K562 (cell line): Measurements from ENCODE around the gene DCTN2. TPM values are rescaled to one million over a fixed set of nuclear protein-coding genes. Genes with fewer than 3 reads are reported as not detected.

Experiments
- CEBPG ChIP-seq, 3 experiments: fragments of 200-800 bp in 1 of 3; sonication (Bioruptor generic) in 1 of 3; sonication (generic) in 1 of 3; formaldehyde crosslinking in 1 of 3; IDR thresholded peaks in 2 of 3; conservative IDR thresholded peaks in 1 of 3; 2 replicates each; pipeline versions ENCODE4 v1.6.1 to v1.8.0; 2016 to 2022; ENCODE audit warnings: missing compliant biosample characterization in 2 of 3, missing genetic modification characterization in 2 of 3, mild to moderate bottlenecking in 1 of 3, missing genetic modification reagents in 1 of 3
- NCOR1 ChIP-seq: fragments of 450-650 bp; IDR thresholded peaks from 2 replicates; pipeline ENCODE4 v1.6.1; 2016; ENCODE audit warnings: mild to moderate bottlenecking, moderate library complexity
- POLR2AphosphoS2 ChIP-seq: IDR thresholded peaks from 2 replicates; pipeline ENCODE4 v1.6.1; 2012; ENCODE audit warnings: low read length, improper control_type of control experiment
- RBFOX2 ChIP-seq: fragments of 200-400 bp; formaldehyde crosslinking; IDR thresholded peaks from 2 replicates; pipeline ENCODE4 v1.6.1; 2017; ENCODE audit warnings: low read depth, mild to moderate bottlenecking, low read length, moderate library complexity
- TFAM ChIP-seq: fragments of 250-450 bp; sonication (Bioruptor Pico); conservative IDR thresholded peaks from 2 replicates; pipeline ENCODE4 v1.5.0; 2021; ENCODE audit warnings: mild to moderate bottlenecking, moderate library complexity
- YBX1 ChIP-seq: fragments of 450-650 bp; IDR thresholded peaks from 2 replicates; pipeline ENCODE4 v1.7.1; 2016; ENCODE audit warnings: mild to moderate bottlenecking
- ZBTB7A ChIP-seq: IDR thresholded peaks from 2 replicates; pipeline ENCODE4 v1.6.1; 2011; ENCODE audit warnings: low read depth, mild to moderate bottlenecking, low read length, moderate library complexity, borderline replicate concordance; ENCODE audit not compliant: control insufficient read depth
- ZNF695 ChIP-seq: fragments of 450-650 bp; formaldehyde crosslinking; IDR thresholded peaks from 2 replicates; pipeline ENCODE4 v1.4.0; 2020; ENCODE audit warnings: mild to moderate bottlenecking, moderate library complexity
- ZNF830 ChIP-seq: fragments of 250-450 bp; sonication (Bioruptor Pico); IDR thresholded peaks from 2 replicates; pipeline ENCODE4 v1.5.0; 2021; ENCODE audit warnings: mild to moderate bottlenecking
- polyA plus RNA-seq, 8 experiments: library from polyadenylated mRNA; depleted of rRNA in 4 of 8; stranded (reverse) in 5 of 8; unstranded in 3 of 8; fragments of >200 nt; fragmentation: Nextera tagmentation in 2 of 8; fragmentation: Illumina TruSeq in 1 of 8; extraction: Ambion mirVana in 2 of 8; extraction: Trizol in 1 of 8; gene quantifications; 2 replicates each; pipeline versions ENCODE4 v1.2.1 to v1.2.3, GENCODE V29; 2011 to 2014; ENCODE audit warnings: inconsistent platforms in 1 of 8, missing spikeins in 1 of 8
- total RNA-seq, 7 experiments: library from RNA; depleted of rRNA in 6 of 7; stranded (reverse); fragments of >200 nt in 6 of 7; fragmentation: Illumina TruSeq in 2 of 7; extraction: Trizol in 2 of 7; gene quantifications; 2 replicates each; pipeline versions ENCODE4 v1.2.1 to v1.2.3, GENCODE V29; 2011 to 2021; ENCODE audit warnings: low replicate concordance in 1 of 7
- TF ChIP-seq, protein P1 (sequence below), 2 experiments: fragments of 450-650 bp; conservative IDR thresholded peaks; 2 replicates each; pipeline ENCODE4 v1.6.1; 2017; ENCODE audit warnings: mild to moderate bottlenecking in 2 of 2, moderate library complexity in 2 of 2
- TF ChIP-seq, protein P2 (sequence below), 2 experiments: fragments of 150-350 bp in 1 of 2; IDR thresholded peaks; 2 replicates each; pipeline ENCODE4 v1.6.1; 2012 to 2016; ENCODE audit warnings: low read depth in 2 of 2, low read length in 2 of 2, mild to moderate bottlenecking in 1 of 2, moderate library complexity in 1 of 2
- TF ChIP-seq, protein P3 (sequence below): fragments of 250-450 bp; sonication (Bioruptor Pico); IDR thresholded peaks from 2 replicates; pipeline ENCODE4 v1.5.0; 2021; ENCODE audit warnings: mild to moderate bottlenecking, borderline replicate concordance
- TF ChIP-seq, protein P4 (sequence below): fragments of 200-800 bp; sonication (Bioruptor generic); IDR thresholded peaks from 2 replicates; pipeline ENCODE4 v1.6.1; 2016; ENCODE audit warnings: missing genetic modification characterization, missing compliant biosample characterization

Gene DCTN2
- total and polyA plus RNA-seq, 9 of the 15 experiments (the other 6 are each of a cell fraction or from before 2014, with no cell fraction given) = 43.6 to 270 (median 125) TPM

DNA sequence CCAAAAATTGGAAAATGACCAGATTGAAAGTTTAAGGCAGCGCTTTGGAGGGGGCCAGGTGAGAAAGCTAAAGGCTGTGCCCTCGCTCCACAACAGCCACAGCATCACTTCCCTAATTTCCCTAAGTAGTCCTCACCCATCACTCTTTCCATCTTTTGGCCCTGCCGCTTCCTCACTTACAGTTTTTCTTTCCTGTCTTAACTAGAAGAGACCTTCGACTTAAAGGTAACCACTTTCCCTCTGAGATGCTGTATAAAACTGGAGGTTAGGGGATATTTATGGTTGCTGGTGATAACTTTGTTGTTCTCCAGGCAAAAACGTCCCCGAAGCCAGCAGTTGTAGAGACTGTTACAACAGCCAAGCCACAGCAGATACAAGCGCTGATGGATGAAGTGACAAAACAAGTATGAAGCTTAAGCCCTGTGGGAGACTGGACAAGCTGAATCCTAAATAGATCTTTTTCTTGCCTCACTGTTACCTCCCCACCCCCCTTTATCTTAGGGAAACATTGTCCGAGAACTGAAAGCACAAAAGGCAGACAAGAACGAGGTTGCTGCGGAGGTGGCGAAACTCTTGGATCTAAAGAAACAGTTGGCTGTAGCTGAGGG, 31.0 kb downstream of the DCTN2 start (continued):
- TF ChIP-seq, protein P1, sequence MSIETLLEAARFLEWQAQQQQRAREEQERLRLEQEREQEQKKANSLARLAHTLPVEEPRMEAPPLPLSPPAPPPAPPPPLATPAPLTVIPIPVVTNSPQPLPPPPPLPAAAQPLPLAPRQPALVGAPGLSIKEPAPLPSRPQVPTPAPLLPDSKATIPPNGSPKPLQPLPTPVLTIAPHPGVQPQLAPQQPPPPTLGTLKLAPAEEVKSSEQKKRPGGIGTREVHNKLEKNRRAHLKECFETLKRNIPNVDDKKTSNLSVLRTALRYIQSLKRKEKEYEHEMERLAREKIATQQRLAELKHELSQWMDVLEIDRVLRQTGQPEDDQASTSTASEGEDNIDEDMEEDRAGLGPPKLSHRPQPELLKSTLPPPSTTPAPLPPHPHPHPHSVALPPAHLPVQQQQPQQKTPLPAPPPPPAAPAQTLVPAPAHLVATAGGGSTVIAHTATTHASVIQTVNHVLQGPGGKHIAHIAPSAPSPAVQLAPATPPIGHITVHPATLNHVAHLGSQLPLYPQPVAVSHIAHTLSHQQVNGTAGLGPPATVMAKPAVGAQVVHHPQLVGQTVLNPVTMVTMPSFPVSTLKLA (conservative IDR thresholded peaks at IDR 0.05) = no peak
- TF ChIP-seq NCOR1 (no peak; the same call in 1 of the 2 replicates), YBX1 (no peak), POLR2AphosphoS2 (peak; percentile 77), TFAM (CRISPR knock-in tag) (no peak), CEBPG (CRISPR knock-in tag; IDR thresholded peaks at IDR 0.05) (no peak), CEBPG (tag; conservative IDR thresholded peaks at IDR 0.05 in 1 of 2, IDR thresholded peaks at IDR 0.05 in 1 of 2) (peak in 1 of 2 experiments; percentile 14; a peak in 1 of 4 replicates), ZBTB7A (0 out of 2 replicates have a peak, but pooled peaks have one; percentile 23), ZNF695 (no peak), RBFOX2 (no peak; the same call in 1 of the 2 replicates), ZNF830 (CRISPR knock-in tag) (no peak)
- TF ChIP-seq, protein P2, sequence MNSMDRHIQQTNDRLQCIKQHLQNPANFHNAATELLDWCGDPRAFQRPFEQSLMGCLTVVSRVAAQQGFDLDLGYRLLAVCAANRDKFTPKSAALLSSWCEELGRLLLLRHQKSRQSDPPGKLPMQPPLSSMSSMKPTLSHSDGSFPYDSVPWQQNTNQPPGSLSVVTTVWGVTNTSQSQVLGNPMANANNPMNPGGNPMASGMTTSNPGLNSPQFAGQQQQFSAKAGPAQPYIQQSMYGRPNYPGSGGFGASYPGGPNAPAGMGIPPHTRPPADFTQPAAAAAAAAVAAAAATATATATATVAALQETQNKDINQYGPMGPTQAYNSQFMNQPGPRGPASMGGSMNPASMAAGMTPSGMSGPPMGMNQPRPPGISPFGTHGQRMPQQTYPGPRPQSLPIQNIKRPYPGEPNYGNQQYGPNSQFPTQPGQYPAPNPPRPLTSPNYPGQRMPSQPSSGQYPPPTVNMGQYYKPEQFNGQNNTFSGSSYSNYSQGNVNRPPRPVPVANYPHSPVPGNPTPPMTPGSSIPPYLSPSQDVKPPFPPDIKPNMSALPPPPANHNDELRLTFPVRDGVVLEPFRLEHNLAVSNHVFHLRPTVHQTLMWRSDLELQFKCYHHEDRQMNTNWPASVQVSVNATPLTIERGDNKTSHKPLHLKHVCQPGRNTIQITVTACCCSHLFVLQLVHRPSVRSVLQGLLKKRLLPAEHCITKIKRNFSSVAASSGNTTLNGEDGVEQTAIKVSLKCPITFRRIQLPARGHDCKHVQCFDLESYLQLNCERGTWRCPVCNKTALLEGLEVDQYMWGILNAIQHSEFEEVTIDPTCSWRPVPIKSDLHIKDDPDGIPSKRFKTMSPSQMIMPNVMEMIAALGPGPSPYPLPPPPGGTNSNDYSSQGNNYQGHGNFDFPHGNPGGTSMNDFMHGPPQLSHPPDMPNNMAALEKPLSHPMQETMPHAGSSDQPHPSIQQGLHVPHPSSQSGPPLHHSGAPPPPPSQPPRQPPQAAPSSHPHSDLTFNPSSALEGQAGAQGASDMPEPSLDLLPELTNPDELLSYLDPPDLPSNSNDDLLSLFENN (IDR thresholded peaks at IDR 0.05; ENCODE audit: low read depth in 2 of 2, low read length in 2 of 2) = peak in 1 of 2 experiments; percentile 11; a peak in 1 of 4 replicates
- TF ChIP-seq, protein P3, sequence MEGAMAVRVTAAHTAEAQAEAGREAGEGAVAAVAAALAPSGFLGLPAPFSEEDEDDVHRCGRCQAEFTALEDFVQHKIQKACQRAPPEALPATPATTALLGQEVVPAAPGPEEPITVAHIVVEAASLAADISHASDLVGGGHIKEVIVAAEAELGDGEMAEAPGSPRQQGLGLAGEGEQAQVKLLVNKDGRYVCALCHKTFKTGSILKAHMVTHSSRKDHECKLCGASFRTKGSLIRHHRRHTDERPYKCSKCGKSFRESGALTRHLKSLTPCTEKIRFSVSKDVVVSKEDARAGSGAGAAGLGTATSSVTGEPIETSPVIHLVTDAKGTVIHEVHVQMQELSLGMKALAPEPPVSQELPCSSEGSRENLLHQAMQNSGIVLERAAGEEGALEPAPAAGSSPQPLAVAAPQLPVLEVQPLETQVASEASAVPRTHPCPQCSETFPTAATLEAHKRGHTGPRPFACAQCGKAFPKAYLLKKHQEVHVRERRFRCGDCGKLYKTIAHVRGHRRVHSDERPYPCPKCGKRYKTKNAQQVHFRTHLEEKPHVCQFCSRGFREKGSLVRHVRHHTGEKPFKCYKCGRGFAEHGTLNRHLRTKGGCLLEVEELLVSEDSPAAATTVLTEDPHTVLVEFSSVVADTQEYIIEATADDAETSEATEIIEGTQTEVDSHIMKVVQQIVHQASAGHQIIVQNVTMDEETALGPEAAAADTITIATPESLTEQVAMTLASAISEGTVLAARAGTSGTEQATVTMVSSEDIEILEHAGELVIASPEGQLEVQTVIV (CRISPR knock-in tag) = no peak
- TF ChIP-seq, protein P4, sequence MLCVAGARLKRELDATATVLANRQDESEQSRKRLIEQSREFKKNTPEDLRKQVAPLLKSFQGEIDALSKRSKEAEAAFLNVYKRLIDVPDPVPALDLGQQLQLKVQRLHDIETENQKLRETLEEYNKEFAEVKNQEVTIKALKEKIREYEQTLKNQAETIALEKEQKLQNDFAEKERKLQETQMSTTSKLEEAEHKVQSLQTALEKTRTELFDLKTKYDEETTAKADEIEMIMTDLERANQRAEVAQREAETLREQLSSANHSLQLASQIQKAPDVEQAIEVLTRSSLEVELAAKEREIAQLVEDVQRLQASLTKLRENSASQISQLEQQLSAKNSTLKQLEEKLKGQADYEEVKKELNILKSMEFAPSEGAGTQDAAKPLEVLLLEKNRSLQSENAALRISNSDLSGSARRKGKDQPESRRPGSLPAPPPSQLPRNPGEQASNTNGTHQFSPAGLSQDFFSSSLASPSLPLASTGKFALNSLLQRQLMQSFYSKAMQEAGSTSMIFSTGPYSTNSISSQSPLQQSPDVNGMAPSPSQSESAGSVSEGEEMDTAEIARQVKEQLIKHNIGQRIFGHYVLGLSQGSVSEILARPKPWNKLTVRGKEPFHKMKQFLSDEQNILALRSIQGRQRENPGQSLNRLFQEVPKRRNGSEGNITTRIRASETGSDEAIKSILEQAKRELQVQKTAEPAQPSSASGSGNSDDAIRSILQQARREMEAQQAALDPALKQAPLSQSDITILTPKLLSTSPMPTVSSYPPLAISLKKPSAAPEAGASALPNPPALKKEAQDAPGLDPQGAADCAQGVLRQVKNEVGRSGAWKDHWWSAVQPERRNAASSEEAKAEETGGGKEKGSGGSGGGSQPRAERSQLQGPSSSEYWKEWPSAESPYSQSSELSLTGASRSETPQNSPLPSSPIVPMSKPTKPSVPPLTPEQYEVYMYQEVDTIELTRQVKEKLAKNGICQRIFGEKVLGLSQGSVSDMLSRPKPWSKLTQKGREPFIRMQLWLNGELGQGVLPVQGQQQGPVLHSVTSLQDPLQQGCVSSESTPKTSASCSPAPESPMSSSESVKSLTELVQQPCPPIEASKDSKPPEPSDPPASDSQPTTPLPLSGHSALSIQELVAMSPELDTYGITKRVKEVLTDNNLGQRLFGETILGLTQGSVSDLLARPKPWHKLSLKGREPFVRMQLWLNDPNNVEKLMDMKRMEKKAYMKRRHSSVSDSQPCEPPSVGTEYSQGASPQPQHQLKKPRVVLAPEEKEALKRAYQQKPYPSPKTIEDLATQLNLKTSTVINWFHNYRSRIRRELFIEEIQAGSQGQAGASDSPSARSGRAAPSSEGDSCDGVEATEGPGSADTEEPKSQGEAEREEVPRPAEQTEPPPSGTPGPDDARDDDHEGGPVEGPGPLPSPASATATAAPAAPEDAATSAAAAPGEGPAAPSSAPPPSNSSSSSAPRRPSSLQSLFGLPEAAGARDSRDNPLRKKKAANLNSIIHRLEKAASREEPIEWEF (CRISPR knock-in tag) = no peak
